Inflammatory macrophage (primary cell): ENCODE measurements around the gene ZFYVE9.
"Not testable (repeated sequence)": the region's sequence is repeated elsewhere in the genome, so short reads cannot be mapped to it uniquely, and the experiment has no call there.

Source experiments
- DNase-seq, 2 donors: peaks; one replicate each; pipeline ENCODE4 v3.0.0-alpha.2; 2020 to 2022

ZFYVE9 gene

DNA sequence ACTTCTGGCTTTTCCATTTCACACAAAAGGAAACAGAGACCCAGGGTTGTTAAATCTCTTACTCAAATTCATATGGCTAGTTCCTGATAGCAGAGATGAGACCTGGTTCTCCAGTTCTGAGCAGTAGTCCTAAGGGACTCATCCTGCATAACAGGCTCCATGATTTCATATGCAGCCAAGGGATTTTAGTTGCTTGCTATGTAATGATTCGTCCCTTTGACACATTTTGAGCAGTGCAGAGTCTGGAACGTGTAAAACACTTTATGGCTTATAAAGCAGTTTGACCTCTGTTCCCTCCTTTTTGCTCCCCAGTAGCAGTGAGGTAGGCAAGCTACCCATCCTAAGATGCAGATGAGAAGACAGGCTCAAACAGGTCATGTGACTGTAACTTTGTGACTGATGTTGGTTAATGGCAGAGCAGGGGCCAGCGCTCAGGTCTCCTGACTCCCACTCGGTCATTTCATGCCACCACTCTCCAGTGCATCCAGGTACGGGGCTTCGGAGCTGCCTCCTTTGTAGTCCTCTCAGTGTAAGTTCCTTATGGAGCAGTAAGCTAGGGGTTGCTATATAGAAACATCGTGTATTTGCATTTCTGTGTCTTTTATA is 199.9 kb downstream of the ZFYVE9 start:
- no peak for DNase-seq

DNA sequence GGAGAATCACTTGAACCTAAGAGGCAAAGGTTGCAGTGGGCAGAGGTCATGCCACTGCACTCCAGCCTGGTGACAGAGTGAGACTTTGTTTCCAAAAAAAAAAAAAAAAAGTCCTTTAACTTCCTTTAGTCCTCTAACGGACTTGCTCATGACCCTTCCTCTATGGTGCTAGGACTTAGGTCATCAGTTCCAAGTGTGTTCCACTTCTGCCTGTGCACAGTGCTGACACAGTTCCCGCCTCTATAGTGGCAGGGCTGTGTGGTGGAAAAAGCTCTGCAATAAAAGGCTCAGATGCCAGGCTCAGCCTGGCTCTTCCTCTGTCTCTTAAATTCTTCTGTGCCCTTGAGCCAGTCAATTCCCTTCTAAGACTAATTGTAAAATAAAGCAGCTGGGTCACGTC is 202.1 kb downstream of the ZFYVE9 start:
- DNase-seq, result peak; percentile 44

DNA sequence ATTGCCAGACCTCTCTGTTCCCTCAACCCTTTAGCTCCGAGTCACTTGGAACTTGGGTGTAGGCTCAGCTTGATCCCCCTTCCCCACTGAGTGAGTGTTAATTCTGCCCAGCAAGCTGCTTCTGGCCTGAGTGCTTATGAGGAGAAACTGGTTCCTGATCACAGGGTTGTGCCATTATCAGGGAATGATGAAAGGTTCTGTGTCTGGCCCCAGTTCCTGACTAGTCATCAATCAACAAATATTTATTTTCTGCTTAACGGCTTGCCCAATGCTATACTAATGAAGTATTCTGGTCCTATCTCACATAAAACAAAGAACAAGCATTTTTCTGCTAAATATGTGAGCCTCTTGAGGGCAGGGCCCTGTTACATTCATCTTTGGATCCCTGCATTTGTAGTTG is 203.4 kb downstream of the ZFYVE9 start:
- no peak for DNase-seq

GRCh38 chr1:52346653-52347052 is 204.8 kb downstream of the ZFYVE9 start:
- no peak for DNase-seq

GRCh38 chr1:52348704-52349300 is 206.9 kb downstream of the ZFYVE9 start:
- DNase-seq, result peak in 1 of 2 donors; percentile 8

GRCh38 chr1:52352690-52353089 is 210.8 kb downstream of the ZFYVE9 start:
- DNase-seq, result no peak

DNA sequence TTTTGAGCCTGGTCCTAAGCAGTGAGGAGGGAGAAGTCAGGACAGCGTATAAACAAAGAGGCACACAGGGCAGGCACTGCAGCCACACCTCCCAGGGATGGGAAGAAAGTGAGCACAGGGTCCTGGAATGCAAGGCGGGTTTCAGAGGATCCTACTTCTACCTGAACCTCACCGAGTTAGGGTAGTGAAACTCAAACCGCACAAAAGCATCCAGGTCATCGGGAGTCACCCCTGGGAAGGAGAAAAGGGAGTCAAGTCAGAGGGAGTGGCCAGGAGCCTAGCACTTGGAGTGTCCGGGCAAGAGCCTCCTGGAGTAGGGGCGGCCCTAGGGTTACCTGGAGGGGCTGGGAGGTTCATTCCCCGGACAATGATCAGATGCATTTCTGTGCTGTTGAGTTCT is 213.5 kb downstream of the ZFYVE9 start:
- no peak for DNase-seq

DNA sequence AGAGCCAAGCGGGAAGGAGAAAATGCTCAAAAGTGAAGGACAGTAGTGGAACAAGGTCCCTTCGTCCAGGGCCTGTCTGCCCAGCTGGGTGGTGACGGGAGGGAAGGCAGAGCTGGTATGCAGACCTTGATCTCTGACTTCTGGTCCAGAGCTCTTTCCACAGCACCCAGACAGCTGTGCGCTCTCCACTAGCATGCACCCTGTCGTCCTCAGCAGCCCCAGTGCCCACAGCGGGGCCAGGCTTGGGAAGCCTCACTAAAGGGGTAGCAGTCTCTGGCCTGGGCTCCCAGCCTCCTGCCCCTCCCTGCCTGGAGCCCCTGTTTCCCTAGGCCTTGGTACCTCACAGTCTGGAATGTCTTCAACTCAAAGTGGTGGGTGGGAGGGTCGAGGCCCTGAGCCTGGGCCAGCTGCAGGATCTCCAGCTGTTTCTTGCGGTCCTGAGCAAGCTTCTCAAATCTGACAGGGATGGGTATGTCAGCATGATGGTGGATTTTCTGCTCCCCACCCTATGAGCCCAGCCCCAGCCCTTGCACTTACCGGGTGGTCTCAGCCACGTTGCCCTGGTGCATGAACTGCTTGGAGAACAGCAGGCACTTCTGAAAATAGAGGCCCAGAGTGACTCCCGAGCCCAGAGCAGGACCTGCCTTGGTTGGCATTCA is 214.1 kb downstream of the ZFYVE9 start:
- no peak for DNase-seq

GRCh38 chr1:52356818-52357355 is 215.0 kb downstream of the ZFYVE9 start:
- no peak for DNase-seq

DNA sequence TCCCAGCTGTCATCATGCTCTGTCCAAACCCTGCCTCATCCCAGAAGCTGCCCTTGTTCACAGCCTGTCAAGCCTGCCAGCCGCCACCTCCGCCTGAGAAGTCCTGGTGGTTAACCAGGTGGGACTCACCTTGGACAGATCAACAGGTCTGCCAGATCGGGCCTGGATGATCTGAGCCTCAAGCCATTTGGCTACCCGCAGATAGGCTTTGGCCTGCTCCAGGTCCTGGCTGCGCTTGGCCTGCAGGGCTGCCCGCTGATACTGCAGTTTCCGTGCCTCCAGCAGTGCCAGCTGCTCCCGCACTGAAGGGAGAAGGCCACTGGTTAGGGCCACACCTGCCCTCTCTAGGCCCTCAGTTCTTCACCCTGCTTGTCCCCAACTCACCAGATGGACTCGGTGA is 215.5 kb downstream of the ZFYVE9 start:
- no peak for DNase-seq

- DNase-seq, result no peak
Observed at GRCh38 chr1:52358851-52359497, 217.1 kb downstream of the ZFYVE9 start.

GRCh38 chr1:52359676-52360594 is 218.0 kb downstream of the ZFYVE9 start:
- no peak for DNase-seq

DNA sequence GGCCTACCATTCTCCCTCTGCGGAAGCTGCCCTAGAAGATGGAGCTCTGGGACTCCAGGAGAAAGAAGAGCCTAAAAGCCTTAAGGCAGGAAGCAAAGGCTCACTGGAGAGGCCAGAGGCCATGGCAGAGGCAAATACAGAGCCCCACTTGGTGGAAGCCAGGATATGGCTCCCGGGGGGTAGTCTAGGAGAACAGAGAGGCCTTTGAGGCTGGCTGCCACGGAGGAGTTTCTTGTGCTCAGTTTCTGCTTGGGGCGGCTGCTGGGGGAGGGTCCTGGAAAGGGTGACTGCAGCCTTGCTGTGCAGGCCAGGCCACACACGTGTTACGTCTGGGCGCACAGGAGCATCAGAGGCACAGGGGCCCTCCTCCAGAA is 218.7 kb downstream of the ZFYVE9 start:
- DNase-seq, result no peak

DNA sequence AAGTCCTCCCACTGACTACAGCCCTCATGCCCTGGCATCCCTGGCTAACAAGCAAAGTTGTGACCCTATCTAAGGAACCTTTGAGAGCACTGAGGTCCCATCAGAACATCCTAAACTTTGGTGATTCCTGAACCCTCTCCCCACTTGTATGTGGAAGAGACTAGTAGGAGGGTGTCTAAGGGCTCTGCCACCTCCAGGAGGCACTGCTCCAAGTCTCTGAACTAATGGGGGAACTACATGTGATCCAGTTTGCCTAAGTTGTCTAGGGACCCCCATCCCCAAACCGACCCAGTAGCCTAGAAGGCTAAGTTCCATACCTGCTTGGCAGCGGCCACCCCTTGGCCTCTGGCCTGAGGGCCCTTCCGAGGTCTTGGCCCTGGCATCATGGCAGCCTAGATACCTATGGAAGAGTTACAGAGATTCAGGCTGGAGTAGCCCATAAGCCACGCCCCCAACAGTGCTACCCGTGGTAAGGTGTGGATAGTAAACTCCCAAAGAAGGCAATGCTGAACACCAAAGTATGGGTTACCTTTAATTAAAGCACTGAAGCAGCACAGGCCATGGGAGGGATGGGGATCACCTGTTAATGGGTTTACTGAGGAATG is 222.4 kb downstream of the ZFYVE9 start:
- no peak for DNase-seq

DNA sequence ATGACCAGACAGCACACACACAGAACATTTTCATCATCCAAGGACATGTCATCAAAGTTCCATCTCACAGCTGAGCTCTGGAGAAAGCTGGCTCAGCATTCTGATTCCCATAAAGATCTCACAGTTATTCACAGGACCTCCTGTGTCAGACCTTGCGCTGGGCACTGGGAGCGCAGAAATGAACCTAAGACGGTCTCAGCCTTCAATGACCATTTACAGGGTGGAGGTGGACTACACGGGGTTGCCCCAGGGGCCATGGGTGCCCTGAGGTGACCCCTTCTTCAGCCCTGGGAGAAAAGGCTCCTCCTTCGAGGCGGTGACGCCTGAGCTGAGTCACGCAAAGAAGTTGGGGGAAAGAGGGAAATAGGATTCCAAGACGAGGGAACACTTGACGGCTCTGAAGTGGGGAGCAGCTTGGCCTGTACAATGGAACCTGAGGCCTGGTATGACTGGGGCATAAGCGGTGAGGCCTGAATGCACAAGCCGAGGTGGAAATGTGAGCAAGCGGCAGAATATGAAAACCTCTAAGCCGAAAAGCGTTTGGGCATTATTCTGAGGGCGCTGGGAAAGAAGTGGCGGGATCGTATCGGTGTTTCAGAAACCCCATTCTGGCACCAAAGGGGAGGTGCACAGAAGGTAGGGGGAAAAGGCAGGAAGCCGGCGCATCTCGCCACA is 223.3 kb downstream of the ZFYVE9 start:
- DNase-seq, result peak; percentile 60 to 71

GRCh38 chr1:52365746-52366516 is 224.0 kb downstream of the ZFYVE9 start, which contains the start of gene CC2D1B:
CC2D1B (minus strand) TSS chr1:52366205; CDS start chr1:52364620, 1,585 bp downstream.
- DNase-seq, result peak; percentile 98 to 99

GRCh38 chr1:52366517-52366827 is 224.6 kb downstream of the ZFYVE9 start:
- no peak for DNase-seq

DNA sequence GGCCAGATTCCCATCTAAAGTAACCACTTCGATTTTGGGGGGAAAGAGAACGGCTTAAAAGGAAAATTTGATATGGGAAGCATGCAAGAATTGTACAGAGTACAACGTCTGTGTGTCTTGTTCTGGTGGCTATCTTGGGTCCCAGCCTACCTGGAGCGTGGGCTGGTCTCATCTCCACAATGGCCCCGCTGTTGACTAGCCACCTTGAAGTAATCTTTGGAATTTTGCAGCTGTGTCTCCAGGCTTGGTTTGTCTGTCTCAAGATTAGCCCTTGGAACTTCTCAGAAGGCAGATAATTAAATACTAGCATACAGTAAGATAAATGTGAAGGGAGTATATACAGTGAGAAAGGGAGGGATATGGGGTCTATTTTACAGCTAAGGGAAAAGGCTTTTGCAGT is 225.4 kb downstream of the ZFYVE9 start:
- no peak for DNase-seq

- DNase-seq, result peak in 1 of 2 donors; percentile 30
Observed at GRCh38 chr1:52368383-52369172, 226.7 kb downstream of the ZFYVE9 start.

DNA sequence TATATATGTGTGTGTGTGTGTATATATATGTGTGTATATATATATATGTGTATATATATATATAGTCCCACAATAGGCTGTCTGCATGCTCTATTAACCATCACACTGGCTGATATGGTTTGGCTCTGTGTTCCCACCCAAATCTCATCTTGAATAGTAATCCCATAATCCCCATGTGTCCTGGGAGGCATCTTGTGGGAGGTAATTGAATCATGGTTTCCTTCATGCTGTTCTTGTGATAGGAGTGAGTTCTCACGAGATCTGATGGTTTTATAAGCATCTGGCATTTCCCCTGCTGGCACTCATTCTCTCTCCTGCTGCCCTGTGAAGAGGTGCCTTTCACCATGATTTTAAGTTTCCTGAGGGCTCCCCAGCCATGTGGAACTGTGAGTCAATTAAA is 228.0 kb downstream of the ZFYVE9 start:
- DNase-seq, result not testable (repeated sequence)
